UCSD-AML1 (cell line): ENCODE results near the gene CLDN6.
"Not testable (repeated sequence)": the region's sequence is repeated elsewhere in the genome, so short reads cannot be mapped to it uniquely, and the experiment has no call there.

Experiments used
- DNase-seq: peaks from one replicate; lab custom pipeline; 2025; ENCODE audit not compliant: unreplicated experiment; lab: John Stamatoyannopoulos, UW

The CLDN6 gene

DNA sequence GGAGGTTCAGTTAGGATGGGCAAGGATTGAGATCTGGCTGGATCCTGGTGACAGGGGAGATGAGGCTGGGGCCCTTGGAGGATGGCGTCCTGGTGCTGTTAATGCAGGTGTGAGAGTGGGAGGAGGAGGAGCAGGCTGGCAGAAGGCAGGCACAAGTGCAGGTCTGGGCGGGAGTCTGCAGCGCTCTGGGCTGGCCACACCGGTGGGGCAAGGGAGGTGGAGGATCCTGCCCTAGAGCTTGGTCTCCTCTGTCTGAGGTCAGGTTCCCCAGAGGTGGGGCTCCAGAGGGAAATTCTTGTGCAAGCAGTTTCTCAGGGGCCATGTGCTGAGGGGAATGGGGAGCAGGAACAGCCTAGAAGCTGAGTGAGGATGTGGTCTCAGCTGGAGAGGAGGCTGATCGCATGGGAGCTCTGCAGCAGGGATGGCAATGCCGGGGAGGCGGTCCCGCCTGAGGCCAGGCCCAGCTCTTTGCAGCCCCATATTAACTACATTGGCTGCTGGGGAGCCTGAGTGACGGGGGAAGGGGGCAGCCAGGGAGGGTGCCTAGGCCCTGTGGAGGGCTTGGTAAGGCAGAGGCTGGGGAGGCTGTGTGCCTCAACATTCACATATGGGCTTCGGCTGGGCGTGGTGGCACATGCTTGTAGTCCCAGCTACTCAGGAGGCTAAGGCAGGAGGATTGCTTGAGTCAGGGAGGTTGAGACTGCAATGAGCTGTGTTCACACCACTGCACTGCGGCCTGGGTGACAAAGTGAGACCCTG lies 34.8 kb upstream of the CLDN6 start:
- DNase-seq = not testable (repeated sequence)

DNA sequence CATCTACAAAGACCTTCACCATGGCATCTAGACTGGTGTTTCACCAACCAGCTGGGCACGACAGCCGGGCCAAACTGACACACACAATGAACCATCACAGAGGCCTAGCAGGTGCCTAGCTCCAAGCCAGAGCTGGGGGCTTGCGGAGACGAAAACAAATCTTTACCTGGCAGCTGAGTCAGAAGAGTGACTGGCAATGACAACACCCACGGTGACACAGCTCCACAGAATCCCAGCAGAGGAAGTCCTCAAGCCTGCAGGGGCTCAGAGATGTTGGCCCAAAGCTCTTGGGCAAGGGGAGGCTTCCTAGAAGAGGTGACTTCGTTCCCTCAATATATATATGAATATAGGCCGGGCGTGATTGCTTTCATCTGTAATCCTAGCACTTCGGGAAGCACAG lies 33.5 kb upstream of the CLDN6 start:
- DNase-seq = no peak

DNA sequence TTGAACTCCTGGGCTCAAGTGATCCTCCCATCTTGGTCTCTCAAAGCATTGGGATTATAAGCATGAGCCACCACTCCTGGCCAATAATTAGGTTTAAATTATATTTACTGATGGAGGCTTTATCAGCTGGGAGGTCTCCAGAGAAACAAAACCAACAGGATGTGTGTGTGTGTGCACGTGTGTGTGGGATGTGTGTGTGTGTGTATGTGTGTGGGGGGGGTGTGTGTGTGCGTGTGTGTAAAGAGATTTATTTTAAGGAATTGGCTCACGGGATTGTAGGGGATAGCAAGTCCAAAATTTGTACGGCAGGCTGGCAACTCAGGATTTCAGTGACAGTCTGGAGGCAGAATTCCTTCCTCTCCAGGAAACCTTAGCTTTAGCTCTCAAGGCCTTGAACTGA lies 33.0 kb upstream of the CLDN6 start:
- no peak for DNase-seq

DNA sequence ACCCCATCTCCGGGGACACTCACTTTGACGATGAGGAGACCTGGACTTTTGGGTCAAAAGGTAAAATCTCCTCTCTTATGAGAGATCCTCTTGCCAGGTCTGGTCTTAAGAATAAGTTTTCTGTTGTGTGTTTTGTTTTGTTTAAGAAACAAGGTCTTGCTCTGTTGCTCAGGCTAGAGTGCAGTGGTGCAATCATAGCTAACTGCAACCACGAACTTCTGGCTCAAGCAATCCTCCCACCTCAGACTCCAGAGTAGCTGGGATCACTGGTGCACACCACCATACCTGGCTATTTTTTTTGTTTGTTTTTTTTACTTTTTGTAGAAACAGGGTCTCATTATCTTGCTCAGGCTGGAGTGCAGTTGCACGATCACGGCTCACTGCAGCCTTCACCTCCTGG lies 32.5 kb upstream of the CLDN6 start:
- no peak for DNase-seq

DNA sequence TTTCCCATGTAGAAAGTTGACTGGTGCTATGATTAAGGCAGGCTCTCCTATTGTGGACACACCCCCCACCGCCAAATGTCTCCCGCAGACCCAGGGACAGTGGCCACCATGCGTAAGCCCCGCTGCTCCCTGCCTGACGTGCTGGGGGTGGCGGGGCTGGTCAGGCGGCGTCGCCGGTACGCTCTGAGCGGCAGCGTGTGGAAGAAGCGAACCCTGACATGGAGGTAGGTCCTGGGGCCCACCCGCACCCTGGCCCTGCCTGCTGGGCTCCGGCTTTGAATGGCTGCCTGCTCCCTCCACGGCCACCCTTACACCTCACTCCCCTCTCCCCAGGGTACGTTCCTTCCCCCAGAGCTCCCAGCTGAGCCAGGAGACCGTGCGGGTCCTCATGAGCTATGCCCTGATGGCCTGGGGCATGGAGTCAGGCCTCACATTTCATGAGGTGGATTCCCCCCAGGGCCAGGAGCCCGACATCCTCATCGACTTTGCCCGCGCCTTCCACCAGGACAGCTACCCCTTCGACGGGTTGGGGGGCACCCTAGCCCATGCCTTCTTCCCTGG lies 32.0 kb upstream of the CLDN6 start:
- no peak for DNase-seq

DNA sequence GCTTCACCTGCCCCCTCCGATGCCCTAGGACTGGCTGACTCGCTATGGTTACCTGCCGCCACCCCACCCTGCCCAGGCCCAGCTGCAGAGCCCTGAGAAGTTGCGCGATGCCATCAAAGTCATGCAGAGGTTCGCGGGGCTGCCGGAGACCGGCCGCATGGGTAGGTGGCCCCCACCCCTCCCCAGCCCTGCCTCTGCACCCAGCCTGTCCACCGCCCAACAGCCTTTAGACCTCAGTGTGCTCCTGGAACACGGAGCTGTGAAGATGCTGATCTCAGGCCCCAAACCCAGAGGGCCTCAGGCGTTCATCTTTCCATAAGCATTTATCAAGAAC lies 29.4 kb upstream of the CLDN6 start:
- no peak for DNase-seq

DNA sequence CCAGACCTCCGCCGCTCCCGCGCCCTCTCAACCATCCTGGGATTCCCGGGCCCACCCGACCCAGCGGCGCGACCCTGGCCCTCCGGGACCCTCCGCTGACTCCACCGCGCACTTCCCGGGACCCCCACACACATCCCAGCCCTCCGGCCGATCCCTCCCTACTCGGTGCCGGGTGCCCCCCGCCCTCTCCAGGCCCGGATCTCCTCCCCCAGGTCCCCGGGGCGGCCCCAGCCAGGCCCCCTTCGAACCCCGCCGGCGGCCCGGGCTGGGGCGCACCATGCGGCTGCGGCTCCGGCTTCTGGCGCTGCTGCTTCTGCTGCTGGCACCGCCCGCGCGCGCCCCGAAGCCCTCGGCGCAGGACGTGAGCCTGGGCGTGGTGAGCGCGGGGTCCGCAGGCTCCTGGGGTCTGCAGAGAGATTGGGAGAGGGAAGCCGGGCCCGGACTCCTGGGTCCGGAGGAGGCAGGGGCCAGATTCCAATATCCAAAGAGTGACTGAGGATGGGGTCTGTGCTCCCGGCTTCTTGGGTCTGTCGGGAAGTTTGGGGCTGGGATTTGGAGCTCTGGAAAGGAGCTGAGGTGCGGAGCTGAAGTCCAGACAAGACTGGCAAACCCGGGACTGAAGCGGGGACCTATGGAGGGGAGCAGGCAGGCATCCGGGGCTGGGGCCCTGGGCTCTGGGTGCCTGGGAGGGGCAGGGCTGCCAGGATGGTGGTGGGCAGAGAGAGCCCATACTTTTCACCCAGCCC lies 28.8 kb upstream of the CLDN6 start:
- no peak for DNase-seq

DNA sequence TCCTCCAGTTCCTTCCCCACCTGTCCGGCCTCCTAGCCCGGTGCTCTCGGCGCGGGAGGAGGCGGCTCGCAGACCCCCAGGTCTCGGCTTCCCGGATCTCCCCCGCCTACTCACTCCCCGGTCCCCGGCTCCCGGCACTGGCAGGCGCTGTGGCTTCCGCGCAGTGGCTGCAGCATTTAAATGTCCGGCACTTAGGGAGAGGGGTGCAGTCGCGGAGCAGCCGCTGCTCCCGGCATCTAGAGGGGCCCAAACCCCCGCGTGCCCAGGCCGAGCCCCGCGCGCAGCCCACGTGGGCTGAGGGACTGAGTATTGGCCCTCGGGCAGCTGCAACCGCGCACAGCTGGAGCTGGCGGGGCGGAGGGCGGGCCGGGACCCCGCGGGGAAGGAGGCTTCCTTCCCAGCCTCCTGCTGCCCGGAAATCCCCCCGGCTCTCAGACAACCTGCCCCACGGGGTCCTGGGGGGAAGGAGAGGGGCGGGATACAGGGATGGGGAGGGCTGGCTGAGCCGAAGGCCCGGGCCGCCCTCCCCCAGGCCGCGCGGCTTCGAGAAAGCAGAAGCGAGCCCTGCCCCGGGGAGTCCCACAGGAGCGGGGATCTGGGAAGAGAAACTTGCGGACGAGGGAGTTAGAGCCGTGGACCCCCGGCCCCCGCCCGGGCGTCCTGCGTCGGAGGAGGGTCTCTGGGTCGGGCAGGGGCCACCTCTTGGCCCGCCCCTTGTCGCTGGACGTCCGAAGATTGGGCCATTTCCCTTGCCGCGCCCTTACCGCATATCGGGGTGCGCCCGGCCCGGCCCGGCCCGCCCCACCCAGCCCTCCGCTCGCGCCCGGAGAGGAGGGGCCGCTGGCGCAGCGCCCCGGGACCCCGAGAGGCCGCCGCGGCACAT lies 28.0 kb upstream of the CLDN6 start, which contains the start of gene MMP25:
TSS of gene MMP25 (plus strand) at position 804 of the 883 bp plus-strand sequence. CDS start 357 bp downstream, outside the sequence.
- DNase-seq = peak; percentile 55

DNA sequence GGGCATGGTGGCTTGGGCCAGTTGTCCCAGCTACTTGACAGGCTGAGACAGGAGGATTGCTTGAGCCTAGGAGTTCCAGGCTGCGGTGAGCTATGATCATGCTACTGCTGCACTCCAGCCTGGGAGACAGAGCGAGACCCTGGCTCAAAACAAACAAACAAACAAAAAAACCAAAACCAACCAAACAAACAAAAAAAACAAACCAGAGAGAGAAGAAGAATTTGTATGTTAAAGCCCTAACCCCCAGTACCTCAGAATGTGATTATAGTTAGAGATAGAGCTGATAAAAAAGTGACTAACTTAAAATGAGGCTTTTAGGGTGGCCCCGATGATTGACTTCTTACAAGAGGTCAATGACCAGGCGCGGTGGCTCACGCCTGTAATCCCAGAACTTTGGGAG lies 26.7 kb upstream of the CLDN6 start:
- DNase-seq = no peak

DNA sequence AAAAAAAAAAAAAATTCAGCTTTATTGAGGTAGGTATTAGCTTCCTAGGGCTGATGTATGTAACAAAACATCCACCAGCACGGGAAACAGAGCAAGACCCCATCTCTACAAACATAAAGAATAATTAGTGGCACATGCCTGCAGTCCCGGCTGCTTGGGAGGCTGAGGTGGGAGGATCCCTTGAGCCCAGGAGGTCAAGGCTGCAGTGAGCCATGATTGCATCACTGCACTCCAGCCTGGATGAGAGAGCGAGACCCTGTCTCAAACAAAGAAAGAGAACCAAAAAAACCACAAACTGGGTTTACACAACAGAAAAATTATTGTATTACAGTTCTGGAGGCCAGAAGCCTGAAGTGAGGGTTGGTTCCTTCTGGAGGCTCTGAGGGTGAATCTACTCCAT lies 24.4 kb upstream of the CLDN6 start:
- DNase-seq = no peak

DNA sequence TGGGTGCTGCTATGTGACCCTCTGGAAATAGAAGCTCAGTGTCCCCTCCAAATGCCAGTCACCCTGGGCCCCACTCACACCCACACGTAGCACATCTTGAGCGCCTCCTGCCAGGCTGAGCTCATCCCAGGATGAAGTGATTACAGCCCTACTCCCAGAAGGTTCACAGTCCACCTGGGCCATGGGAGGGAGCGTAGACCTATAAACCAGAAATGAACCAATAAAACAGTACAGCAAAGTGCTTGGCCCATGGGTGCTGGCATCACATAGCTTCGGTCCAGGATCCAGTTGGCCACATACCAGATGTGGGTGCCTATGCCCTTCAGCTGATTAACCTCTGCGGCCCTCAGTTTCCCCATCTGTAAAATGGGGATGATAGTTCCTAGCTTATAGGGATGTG lies 20.9 kb upstream of the CLDN6 start:
- DNase-seq = no peak

DNA sequence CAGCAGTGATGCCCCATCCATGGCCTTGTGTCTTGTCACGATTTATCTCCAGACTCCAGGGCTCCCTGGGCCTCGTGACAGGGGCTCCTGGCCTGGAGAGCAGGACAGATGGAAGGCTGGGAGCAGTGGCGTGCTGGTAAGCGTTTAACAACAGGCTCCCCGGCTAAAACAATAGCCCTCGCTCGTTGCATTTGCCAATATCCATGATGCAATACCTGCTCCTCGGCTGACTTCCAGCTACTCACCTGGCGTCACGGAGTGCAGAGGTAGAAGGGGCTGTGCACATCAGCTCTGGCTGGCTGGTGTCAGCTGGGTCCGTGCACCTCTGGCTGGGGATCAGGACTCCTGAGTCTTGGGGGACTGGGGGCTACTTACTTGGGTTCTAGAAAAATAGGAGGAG lies 20.3 kb upstream of the CLDN6 start:
- no peak for DNase-seq

DNA sequence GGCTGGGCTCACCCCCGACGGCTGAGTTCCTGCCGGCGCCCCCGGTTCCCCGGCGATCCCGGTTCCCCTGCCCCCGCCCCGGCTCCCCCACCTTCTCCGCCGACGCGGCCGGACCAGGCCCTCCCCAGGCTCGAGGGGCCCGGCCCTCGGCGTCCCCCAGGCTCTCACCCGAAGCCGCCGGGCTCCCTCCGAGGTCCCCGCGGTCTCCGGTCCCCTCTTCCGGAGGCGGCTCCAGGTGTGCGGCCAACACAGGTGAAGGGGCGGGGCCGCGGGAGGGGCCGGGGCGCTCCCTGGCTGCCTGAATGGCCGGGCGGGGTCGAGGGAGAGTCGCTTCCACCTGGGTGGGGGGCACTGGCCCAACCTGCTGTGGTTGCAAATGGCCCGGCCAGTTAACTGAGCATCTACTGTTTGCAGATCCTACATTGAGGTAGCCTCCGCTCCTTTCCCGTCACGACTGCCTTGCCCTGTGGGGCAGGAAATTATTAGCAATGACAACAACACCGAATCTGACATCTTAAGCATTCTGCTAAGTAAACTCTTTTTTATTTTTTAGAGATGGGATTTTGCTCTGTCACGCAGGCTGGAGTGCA lies 18.8 kb upstream of the CLDN6 start, which contains the start of gene BICDL2:
TSS of gene BICDL2 (minus strand) at position 219 of the 590 bp plus-strand sequence. CDS start 1,448 bp downstream, outside the sequence.
- no peak for DNase-seq

DNA sequence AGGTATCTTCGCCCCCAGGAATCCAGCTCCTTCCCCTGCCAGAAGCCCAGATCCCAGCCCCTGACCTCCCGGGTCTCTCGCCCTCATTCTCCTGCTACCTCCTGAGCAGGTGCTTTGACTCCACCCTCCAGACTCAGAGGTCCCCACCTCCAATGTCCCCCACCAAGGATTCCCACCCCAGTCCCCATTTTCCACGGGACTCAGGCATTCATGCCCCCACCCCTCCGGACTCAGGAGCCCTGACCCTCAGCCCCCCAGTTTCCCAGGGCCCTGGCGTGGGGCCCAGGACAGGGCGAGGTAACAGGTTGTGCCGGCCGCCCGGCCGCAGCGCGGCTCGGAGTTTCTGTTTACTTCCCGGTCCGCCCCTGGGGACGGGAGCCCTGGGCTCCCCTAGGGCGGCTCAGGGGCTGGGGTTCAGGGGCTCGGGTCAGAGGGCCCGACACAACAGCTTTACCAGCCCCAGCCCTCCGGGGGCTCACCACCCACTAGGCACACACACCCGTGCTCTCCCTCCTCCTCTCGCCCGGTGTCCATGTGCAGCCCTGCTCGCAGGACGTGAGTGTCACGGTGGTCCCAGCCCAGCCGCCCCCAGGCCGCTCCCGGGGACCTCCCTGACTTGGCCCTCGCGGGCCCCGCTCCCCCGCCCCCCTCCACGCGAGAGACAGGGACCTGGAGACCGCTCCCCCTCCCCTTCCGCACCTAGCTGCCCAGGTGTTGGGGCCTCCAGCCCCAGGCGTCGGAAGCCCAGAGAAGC lies 18.2 kb upstream of the CLDN6 start:
- DNase-seq = no peak

DNA sequence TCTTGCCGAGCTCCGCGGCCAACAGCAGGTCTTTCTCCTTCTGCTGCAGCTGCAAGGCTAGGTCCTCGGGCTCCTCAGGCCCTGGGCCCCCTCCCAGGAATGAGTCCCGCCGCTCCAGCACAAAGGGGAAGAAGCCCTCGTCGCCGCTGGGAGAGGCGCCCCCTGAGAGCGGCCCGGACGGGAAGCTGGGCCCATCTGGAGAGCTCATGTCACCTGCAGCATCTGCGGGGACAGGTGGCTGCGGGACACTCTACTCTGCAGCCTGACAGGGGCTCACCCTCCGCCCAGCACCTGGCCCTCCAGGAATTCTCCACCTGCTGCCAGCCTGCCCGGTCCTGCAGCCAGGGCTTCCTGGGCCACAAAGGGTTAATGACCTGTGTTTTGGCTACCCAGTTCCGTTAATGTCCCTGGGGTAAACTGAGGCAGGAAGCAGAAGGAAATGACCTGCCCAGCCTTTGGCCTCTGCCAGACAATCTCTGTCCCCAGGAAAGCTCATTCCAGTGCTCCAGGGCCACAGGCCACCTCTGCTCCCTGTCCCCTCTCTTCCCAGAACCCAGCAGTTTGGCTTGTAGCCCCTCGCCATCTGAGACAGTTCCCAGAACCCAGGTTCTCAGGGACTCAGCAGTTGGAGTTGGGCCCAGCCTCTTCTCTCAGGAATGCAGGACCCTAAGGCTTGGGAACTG lies 17.4 kb upstream of the CLDN6 start:
- no peak for DNase-seq

DNA sequence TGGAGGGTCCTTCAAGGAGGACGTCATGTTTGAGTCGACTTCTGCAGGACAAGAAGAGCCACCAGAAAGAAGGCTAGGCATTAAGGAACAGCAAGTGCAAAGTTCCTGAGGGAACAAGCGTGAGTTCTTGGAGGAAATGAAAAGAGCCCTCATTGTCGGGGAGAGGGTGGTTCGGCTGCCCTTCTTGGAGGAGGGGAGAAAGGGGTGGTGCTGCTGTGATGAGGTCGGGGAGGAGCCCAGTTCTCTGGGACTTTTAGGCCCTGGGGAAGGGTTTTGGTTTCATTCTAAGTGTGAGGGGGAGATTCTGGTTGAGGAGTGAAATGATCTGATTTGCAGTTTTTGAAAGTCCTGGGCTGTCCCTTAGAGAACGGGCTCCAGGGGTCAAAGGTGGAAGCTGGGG lies 14.6 kb upstream of the CLDN6 start:
- DNase-seq = no peak

DNA sequence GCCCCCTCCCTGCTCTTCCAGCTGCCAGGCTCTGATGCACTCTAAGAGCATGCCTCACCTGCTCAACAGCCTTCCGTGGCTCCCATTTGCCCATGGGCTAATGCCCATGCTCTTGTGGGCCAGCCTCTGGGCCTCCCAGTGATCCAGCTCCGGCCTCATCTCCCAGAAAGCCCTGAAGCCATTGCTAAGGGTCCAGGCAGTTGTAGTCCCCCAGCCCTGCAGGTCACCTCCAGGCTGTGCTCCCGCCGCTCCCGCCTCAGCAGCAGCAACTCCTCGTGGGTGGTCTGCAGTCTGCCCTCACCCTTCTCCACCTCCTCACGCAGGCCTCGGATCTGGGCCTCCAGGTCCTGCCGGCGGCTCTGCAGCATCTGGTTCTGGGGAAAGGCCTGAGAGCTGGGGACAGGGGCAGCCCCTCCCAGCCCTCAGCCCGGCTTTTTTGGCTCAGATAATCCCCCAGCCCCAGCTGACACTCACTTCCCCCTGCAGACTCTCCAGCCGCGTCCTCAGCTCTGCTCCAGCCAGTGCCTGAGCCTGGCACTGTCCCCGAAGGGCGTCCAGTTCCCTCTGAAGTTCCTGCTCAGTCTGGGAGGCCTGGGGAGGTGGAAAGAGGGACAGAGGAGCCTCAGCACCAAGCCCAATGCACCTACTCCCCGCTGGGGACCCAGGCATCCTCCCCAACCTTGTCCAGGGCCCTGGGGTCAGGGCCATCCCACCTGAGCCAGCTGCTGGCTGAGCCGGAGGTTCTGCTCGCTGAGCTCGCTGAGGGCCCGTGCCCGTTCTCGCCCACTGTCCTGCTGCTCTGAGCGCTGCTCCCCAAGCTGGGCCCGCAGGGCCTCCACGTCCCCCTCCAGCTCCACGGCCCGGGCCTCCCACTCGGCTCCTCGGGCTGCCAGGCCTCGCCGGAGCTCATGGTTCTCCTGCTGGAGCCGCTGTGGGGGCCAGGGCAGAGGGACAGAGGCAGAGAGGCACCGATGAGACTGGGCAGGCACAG lies 12.5 kb upstream of the CLDN6 start:
- no peak for DNase-seq

DNA sequence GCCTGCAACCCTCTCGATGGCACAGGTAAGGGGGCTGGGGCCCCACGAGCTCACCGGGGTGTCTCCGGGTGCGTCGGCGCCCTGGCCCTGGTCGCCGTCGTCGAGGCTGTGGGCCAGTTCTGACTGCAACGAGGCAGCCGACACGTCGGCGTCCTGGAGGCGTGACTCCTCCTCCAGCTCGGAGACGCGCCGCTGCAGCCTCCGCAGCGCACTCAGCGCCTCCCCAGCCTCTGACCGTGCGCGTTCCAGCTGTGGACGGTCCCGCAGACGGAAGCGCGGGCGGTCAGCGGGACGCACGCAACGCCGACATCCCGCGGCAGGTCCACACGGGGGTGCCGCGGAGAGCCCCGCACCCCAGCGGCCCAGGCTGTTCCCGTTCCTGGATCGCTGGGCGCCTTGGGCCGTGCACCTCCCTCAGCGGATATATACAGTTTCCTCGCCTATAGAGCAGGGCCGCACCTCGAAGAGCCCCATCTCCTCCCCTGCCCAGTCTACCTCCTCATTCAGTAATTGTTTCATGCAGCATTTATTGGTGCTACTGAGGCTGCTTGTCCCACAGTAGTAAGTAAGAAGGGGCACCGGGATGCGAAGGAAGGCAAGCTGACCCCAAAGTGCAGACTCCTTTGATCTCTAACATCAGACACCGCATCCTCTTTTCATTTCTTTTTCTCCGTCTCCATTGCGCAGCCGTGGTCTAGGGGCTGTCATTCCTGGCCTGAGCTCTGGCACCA lies 11.7 kb upstream of the CLDN6 start:
- DNase-seq = no peak
